ENCODE measurements around the gene KCNA1. TPM values are rescaled to one million over a fixed set of nuclear protein-coding genes. Genes with fewer than 3 reads are reported as not detected.

The KCNA1 gene
- total and polyA plus RNA-seq, 2 of the 4 experiments (the other 2 are of a cell fraction) = not detected

- Histone ChIP-seq H2AK9ac (replicated peaks; ENCODE audit: low read depth, low read length, poor library complexity) (no peak overlapping the region), H3K9me1 (ENCODE audit: insufficient read depth, low read length) (no peaks in the 10 kb centered on the region), H3K4ac (ENCODE audit: low read depth, low read length) (no peak overlapping the region), H4K5ac (ENCODE audit: low read depth, low read length) (no peak overlapping the region), H3K4me2 (ENCODE audit: low read depth, low read length) (no peak overlapping the region), H3K27ac (ENCODE audit: insufficient read depth, low read length) (no peak overlapping the region), H3K79me1 (ENCODE audit: low read depth in 1 of 2, low read length in 2 of 2) (no peaks in the 10 kb centered on the region), H3K9ac (ENCODE audit: low read depth, low read length) (no peak overlapping the region), H2AK5ac (ENCODE audit: low read depth, low read length) (no peak overlapping the region), H3K4me3 (ENCODE audit: insufficient read depth, low read depth, low read length) (no peak overlapping the region), H3K36me3 (ENCODE audit: control insufficient read depth, insufficient read depth, low read length) (no peaks in the 10 kb centered on the region), H3K18ac (ENCODE audit: low read depth, low read length) (no peak overlapping the region), H2BK15ac (ENCODE audit: low read depth, low read length) (no peak overlapping the region), H3K4me1 (ENCODE audit: control insufficient read depth, insufficient read depth, low read length) (no peaks in the 10 kb centered on the region), H2BK20ac (ENCODE audit: low read depth, low read length) (no peak overlapping the region), H3K9me3 (ENCODE audit: control insufficient read depth, insufficient read depth, low read length) (no peaks in the 10 kb centered on the region), H4K8ac (ENCODE audit: low read depth in 2 of 2, low read length in 2 of 2) (no peak overlapping the region), H2AFZ (replicated peaks; ENCODE audit: low read length, poor library complexity) (no peak overlapping the region), H3K56ac (ENCODE audit: extremely low read depth, insufficient read depth, low read length) (no peak overlapping the region), H3K27me3 (ENCODE audit: control insufficient read depth, insufficient read depth, low read length) (peaks cover 6% of the 10 kb centered on the region), H4K20me1 (ENCODE audit: insufficient read depth, low read length) (no peaks in the 10 kb centered on the region; the same call in 1 of the 2 replicates), H4K91ac (ENCODE audit: insufficient read depth, low read depth, low read length) (no peak overlapping the region), H2BK120ac (ENCODE audit: low read depth, low read length) (no peak overlapping the region), H3K14ac (replicated peaks; ENCODE audit: low read depth, low read length) (no peak overlapping the region), H3K23ac (ENCODE audit: low read depth, low read length) (no peak overlapping the region), H2BK5ac (ENCODE audit: low read depth, low read length, poor library complexity, severe bottlenecking) (no peak overlapping the region)
- ATAC-seq (ENCODE audit: low read depth) = no peak
- intact Hi-C loops (cut with micrococcal nuclease) = no loop called here
- no peak for DNase-seq
- dilution Hi-C loops (cut with HindIII; ENCODE audit: low sequenced_read_pairs, unreplicated experiment) = no loop called here
- CTCF ChIA-PET = no interaction called here
- BruUV-seq (replicated peaks) = no TSS peak
- WGBS, 2 experiments (ENCODE audit: extremely low coverage in 2 of 2, insufficient read length in 1 of 2) = 0% methylated on average over 2 of the region's 9 CpGs; no CpG with 5 or more reads in 1 of the 2 experiments
- in situ Hi-C loops (cut with MboI; ENCODE audit: low sequenced_read_pairs) = no loop called here
- POLR2A ChIA-PET (ENCODE audit: unreplicated experiment) = no interaction called here
- no peak for TF ChIP-seq ELK1 (IDR thresholded peaks at IDR 0.05; ENCODE audit: borderline replicate concordance, low read depth, low read length)
- TF ChIP-seq SMC3 (IDR thresholded peaks at IDR 0.05; ENCODE audit: low read depth, low read length) = no peak
- no peak for TF ChIP-seq CEBPB (IDR thresholded peaks at IDR 0.05; ENCODE audit: low read depth, low read length)
- TF ChIP-seq CTCF (conservative IDR thresholded peaks at IDR 0.05; ENCODE audit: low read depth, low read length) = no peak
- TF ChIP-seq MXI1 (IDR thresholded peaks at IDR 0.05; ENCODE audit: borderline replicate concordance, low read depth, low read length) = no peak
- no peak for TF ChIP-seq POLR2A (IDR thresholded peaks at IDR 0.05; ENCODE audit: low read depth, low read length)
- no peak for TF ChIP-seq BHLHE40 (IDR thresholded peaks at IDR 0.05; ENCODE audit: low read depth, low read length)
- no peak for TF ChIP-seq USF2 (IDR thresholded peaks at IDR 0.05; ENCODE audit: low read depth, low read length)
- TF ChIP-seq RCOR1 (IDR thresholded peaks at IDR 0.05; ENCODE audit: insufficient replicate concordance, low read length) = no peak
- no peak for TF ChIP-seq RFX5 (IDR thresholded peaks at IDR 0.05; ENCODE audit: low read depth, low read length)
- no peak for TF ChIP-seq CHD1 (IDR thresholded peaks at IDR 0.05; ENCODE audit: low read depth, low read length)
- TF ChIP-seq NFE2L2 (IDR thresholded peaks at IDR 0.05; ENCODE audit: low read depth, low read length) = no peak
- no peak for TF ChIP-seq MAZ (IDR thresholded peaks at IDR 0.05; ENCODE audit: borderline replicate concordance, low read depth, low read length)
Observed at GRCh38 chr12:4866299-4866698, 43.4 kb upstream of the KCNA1 start.

All from IMR-90 (cell line).